ENCODE data around the gene AMIGO1.
"Not testable (repeated sequence)": the region's sequence is repeated elsewhere in the genome, so short reads cannot be mapped to it uniquely, and the experiment has no call there.

Gene AMIGO1

DNA sequence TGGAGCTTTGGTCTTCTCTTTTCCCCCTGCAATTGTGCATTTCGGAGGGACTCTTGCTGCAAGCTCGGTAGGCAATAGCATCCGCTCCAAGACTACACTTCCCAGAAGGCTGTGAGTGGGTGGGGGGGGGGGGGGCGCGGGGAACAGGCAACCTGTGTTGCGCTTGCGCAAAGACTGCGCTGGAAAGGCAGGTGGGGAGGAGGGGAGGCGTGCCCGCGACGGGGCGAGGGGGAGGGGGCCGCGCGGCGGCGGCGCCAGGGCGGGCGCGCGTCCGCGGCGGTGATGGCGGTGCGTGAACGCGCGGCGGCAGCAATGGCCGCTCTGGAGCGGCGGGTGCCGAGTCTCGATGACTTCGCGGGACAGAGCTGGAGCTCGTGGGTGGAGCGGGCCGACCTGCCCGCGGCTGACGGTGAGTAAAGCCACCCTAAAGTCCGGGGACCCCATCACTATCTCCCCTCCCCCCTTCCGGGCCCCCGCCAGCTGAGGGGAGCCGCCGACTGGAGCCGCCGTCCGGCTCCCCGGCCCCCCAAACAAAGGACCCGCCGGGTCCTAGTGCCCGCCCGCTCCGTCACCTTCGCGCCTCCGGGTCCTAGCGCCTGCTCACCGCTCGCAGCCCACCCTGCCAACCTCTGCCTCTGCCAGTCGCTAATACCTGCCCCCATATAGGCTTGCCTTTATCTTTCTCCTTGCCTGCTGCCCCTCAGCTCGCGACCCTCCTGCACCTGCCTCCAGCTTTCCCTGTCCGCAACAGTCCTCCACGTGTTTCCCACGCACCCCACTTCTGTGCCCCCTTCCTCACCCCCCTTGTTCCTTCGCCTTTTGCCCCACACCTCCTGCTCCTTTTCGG, 25.6 kb downstream of the AMIGO1 start, which contains the start of gene ATXN7L2:
Gene ATXN7L2 (plus strand): TSS at position 234 of the 847 bp plus-strand sequence. CDS start 49 bp downstream, at position 283.
- peak; percentile 95 for DNase-seq (ENCODE audit: low spot score)

DNA sequence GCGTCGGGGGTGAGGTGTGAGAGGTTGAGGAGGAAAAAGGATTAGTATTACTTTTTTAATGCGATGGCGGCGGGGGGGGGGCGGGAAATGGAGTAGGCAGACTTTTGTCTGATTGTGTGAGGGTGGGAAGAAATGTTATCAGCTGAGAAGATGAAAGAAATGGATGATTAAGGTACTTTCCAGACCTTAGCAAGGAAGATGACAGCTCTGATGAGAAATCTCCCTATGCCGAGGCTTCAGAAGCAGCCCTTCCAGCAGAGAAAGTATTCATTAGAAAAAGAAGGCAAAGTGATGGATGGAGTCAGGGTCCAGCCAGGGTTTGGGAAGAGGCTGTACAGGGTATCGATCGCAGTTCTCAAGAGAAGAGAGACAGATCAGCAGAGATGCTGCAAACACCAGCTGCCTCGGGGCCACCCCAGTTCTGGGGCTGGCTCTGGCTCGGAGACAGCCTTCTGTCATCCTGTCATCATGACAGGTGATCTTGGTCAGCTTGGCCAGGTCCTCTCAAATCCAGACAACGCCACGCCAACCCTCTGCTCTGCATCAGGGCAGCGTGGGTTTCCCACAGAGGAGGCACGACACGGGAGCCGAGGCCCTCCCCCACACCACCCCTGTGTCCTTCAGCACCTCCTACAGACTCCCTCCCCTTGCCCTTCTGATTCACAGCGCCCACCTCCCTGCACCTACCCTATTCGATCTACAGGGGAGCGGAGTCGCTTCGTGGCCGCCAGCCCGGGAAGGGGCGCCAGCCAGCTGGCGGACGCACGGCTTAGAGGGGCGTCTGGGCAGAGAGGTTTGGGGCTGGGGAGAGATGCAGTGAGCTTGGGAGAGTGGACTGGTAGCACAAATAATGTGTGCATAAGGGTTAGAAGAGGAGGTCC, 26.5 kb downstream of the AMIGO1 start:
- DNase-seq (ENCODE audit: low spot score) = peak; percentile 69

DNA sequence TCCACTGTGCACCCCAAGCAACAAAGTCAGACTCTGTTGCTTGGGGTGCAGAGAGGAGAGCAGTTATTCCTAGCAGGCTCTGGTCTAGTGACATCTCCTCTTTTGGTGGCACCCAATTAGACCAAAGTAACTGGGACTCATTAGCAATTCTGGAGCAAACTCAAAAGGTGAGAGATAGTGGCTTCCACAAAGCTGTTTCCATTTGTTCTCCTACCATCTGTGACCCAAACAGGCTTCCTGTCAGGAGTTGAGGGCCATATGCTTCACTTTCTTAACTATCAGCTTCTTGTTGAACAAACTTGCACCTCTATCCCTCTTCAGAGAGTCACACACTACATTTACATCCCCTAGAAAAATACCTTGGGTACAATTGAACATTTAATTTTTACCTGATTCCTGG, 27.3 kb downstream of the AMIGO1 start:
- no peak for DNase-seq (ENCODE audit: low spot score)

DNA sequence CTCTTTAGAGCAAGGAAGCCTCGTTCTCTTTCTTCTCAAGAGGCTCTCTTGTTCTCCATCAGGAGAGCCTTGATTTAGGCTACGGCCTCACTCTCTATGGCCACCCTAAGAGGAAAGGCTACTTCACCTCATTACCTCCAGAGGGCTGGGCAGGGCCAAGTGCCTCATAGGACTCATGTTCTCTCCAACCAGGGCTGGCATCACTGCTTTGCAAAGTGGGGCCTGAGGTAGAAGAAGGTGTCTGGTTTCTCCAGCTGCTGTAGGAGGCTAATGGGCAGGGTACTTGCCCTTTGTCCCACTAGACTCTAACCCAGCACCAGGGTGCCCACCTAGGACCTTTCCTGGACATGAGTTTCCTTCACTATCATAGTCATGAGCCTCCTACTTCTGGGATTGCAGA, 27.9 kb downstream of the AMIGO1 start:
- DNase-seq (ENCODE audit: low spot score) = no peak

DNA sequence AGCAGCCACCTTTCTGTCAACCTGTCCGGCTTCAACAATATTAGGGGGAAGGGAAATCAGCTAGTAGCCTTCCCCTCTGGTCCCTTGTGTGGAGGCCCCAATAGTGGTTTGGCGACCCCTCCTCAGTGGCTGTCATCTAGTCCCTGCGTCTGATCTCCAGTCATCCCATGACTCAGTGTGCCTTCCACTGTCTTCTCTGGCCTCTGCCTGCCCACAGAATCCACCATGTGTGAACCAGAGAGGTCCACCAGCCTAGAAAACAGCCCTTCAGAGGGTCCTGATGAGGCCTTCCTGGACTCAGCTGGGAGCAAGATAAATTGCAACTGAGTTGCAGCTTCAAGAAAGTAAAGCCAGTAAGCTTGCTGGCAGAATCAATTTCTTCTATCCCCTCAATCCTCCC, 29.6 kb downstream of the AMIGO1 start:
- DNase-seq (ENCODE audit: low spot score) = no peak

DNA sequence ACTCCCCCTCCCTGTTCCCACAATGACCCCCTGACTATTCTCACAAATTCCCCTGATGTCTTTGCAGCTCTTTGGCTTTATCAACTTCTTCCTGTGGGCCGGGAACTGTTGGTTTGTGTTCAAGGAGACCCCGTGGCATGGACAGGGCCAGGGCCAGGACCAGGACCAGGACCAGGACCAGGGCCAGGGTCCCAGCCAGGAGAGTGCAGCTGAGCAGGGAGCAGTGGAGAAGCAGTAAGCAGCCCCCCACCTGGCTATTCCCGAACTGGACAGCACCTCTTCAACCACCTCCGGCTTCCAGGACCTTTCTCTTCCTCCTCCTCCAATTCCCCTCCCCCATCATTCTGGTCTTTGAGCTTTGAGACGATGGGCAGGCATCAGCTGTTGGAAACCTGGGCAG, 30.2 kb downstream of the AMIGO1 start:
- DNase-seq (ENCODE audit: low spot score) = no peak

DNA sequence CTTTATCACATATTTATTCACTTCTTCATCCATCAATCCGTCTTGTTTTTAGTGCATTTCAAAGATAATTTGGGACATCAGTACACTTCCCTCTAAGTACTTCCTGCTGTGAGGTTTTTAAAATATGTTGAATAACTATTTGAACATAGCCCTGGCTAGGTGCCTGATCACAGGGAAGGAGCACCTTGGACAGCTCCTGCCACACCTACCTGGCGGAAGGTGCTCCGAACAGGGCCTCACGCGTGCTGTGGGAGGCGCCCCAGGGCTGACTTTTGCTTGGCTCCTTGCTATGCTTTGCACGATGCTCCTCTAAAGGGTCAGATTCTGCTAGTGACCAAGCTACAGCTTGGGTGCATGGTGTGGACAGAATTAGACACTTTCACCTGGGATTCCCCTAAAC, 30.7 kb downstream of the AMIGO1 start:
- DNase-seq (ENCODE audit: low spot score) = no peak

DNA sequence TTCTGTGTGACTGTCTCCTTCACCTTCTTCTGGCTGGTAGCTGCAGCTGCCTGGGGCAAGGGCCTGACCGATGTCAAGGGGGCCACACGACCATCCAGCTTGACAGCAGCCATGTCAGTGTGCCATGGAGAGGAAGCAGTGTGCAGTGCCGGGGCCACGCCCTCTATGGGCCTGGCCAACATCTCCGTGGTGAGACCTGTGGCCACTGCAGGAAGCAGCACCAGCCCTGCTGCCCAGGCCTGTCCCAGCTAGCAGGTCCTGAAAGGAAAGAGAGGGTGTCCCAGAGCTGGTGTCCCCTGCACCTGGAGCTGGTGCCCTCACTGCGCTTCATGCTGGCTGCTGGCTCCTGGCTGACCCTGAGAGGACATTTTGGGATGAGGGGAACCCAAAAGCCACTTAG, 31.7 kb downstream of the AMIGO1 start:
- DNase-seq (ENCODE audit: low spot score) = no peak

DNA sequence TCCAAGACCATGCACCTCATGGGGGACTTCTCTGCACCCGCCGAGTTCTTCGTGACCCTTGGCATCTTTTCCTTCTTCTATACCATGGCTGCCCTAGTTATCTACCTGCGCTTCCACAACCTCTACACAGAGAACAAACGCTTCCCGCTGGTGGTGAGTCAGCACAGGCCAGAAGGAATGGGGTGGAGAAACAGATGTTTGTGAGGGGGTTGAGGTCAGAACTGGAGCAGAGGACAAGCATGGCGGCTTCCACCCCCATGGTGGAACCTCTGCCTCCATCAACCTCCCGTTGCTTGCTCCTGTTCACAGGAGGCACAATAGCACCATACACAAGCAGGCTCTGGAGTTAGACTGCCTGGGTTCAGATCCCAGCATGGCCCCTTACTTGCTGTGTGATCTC, 32.7 kb downstream of the AMIGO1 start:
- DNase-seq (ENCODE audit: low spot score) = no peak

DNA sequence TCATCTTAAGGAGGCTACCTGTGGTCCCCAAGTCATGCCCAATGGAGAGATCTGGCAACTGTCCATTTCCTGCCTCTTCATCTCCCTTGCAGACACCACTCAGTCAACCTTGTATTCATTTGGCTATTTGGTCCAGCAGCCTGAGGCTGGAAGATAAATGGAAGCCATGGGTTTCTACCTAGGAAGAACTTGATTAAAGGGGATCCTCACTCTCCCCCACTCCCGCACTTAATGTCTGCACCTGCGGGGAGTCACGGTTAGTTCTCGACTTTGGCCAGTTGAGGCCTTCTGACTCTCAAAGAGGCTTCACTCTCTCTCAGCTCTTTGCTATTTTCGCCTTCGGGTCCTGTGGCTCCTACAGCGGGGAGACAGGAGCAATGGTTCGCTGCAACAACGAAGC, 34.3 kb downstream of the AMIGO1 start:
- DNase-seq (ENCODE audit: low spot score) = no peak

DNA sequence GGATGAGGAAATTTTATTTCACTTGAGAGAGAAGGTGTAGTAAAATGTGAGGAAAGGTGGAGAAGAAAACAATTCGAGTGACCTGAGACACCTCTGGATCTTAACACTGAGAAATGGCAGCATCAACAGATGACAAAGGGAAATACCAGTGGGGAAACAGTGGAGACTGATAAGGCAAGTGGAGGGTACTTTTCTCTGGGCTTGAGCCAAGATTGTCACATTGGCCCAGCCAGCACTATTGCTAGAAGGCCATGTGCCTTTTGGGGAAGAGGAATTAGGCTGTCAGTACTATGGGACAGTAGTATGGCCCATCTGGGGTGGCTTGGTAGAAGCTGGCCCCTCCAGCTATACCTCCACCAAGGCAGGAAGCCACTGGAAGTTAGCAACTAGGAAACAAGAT, 34.8 kb downstream of the AMIGO1 start:
- DNase-seq (ENCODE audit: low spot score) = no peak

DNA sequence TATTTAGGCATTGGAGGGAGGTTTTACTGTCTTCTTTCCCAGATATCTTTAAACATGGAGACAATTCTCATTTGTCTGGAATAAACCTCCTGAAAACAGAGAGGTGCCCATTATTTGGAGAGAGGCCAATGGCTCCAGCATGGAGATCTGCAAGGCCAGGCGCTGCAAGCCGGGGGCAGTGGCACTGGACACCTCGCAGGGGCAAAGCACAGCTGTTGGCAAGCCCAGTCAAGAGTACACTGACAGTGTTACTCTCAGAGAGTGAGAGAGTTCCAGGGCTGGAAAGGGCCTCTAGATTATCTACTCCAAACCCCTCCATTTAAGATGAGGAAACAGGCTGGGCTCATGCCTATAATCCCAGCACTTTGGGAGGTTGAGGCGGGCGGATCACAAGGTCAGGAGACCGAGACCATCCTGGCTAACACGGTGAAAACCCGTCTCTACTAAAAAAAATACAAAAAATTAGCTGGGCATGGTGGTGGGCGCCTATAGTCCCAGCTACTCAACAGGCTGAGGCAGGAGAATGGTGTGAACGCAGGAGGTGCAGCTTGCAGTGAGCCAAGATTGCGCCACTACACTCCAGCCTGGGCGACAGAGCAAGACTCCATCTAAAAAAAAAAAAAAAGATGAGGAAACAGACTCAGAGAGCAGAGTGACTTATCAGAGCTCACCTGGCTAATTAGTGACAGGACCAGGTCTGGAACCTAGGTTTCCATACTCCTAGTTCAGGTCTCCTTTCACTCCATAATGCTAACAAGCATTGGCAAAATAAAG, 36.1 kb downstream of the AMIGO1 start:
- not testable (repeated sequence) for DNase-seq (ENCODE audit: low spot score)

DNA sequence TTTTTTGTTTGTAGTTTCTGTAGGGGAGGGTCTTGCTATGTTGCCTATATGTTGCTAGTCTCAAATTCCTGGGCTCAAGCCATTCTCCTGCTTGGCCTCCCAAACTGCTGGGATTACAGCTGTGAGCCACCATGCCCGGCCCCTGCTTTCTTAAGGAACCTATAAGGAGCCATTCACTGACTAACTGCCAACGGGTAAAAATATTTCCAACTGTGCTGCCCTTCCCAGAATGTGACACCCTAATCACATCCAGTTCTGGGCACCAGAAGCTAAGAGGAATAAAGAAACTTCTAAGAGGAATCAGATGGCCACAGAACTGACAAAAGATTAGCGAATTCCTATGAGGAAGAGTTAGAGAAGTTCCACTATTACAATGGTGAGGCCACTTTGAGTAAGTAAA, 36.7 kb downstream of the AMIGO1 start:
- DNase-seq (ENCODE audit: low spot score) = no peak

DNA sequence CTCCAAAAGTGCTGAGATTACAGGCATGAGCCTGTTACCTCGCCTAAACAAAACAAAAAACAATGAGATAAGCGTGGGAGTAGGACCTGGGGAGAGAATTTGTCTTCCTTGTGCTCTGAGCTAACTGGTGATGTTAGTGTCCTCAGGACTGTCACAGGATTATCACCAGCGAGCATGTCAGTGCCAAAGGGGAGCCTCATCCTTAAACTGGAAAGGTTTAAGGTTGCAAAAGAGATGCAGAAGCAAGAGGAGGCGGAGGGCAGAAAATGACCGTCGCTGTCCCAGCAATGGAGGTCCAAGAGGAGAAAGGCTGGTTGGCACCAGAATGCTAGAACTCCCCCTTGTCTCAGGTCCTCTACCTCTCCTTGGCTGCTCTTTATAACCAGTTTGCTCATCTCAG, 39.3 kb downstream of the AMIGO1 start:
- no peak for DNase-seq (ENCODE audit: low spot score)

DNA sequence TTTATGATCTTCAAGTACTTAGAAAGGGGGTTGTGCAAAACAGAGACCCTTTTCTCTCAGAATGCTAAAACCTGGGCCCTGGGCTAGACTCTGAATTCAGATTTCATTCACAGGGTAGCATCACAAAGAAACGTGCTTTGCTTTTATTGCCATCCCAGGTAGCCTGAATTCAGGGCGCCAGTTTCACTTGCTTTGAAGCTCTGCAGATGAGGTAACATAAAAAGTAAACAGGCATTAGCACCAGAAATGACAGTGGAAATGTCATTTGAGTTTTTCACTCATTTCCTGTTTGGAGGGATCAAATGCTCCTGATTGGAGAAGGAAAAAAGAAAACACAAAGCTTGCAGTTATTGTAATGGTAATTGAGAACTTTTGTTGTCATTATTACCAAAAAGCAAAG, 40.6 kb downstream of the AMIGO1 start:
- DNase-seq (ENCODE audit: low spot score) = no peak

DNA sequence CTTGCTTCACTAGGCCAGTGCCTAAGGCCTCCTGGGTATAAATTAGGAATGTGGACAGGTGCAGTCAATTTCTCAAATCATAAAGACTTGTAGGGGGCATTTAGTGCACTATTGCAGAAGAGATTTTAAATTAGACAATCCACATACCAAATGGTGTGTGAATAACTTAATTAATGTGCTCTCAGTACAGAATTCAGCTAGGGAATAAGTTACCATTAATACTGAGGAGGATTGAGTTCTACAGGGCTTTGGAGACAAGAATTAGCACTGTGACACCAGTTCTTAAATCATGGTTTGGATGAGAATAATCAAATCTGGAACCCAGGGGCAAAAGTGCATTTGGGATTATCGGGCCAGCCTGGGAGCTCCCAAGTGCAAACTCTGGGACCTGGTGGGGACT, 41.5 kb downstream of the AMIGO1 start:
- no peak for DNase-seq (ENCODE audit: low spot score)

DNA sequence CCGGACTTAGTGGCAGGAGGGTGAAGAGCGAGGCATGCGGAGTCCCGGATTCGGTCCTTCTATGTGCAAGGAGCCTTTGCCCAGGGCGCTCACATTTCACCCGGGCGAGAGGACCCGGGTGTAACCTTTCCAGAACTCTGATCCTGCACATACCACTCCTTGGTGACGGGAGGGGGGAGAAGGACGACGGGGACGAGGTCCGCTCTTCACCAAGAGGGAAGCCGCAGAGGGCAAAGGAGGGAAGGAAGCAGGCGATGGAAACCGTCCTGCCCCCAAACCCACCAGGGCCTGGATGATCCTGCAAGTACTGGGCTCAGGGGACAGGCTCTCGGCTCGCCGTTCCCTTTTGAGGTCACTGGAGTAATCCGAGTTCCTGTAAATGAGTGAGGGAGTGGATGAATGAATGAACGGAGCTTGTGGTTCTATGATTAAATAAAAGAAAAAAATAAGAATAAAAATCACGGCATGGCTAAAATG, 42.2 kb downstream of the AMIGO1 start:
- no peak for DNase-seq (ENCODE audit: low spot score)

DNA sequence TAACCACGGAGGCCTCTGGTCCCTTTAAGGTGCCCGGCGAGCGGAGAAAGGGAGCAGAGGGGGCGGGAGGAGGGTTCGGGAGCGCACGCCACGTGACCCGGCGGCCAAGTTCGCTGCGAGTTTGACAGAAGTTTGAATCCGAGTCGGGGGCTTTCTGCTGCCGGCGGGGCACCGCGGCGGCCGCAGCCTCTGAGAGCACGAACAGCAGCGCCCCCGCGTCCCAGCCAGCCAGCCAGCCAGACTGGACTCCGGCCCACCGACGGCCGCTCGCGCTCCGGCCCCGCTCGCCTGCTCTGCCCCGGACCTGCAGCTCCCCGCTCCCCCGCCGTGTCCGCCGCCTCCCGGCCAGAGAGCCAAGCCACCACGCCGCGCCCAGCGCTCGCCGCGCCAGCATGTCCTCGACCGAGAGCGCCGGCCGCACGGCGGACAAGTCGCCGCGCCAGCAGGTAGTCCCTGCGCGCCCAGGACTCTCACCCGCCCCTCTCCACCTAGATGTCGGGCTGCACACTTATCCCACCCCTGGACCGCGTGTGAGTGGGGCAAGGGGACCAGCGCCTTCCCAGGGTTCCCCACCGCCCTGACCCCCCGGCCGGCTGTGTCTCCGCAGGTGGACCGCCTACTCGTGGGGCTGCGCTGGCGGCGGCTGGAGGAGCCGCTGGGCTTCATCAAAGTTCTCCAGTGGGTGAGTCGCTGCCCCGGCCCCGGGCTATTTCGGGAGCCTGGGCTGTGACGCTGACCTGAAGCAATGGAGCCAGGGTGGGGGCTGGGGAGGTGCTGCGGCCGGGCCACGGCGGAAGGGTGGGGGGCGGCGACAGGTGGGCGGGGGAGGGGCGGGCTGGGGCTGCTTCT, 42.9 kb downstream of the AMIGO1 start, which contains the start of gene SYPL2:
Gene SYPL2 (plus strand): TSS at position 95 of the 849 bp plus-strand sequence. CDS start 298 bp downstream, at position 393.
- DNase-seq (ENCODE audit: low spot score) = peak; percentile 47

DNA sequence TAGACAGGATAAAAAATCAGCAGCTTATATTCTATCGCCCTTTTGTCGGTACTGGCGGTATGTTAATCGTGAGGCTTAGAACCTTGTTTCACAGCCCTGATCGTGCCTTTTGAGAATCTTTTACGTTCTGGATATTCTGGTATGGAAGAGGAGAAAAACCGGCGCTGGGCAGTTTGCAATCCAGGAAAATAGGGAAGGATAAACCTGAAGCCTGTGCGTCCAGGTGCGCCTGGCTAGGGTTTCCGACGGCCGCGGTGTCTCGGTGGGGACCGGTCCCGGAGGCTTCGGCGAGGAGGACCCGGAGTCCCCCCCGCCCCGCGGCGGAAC, 43.4 kb downstream of the AMIGO1 start:
- DNase-seq (ENCODE audit: low spot score) = no peak

DNA sequence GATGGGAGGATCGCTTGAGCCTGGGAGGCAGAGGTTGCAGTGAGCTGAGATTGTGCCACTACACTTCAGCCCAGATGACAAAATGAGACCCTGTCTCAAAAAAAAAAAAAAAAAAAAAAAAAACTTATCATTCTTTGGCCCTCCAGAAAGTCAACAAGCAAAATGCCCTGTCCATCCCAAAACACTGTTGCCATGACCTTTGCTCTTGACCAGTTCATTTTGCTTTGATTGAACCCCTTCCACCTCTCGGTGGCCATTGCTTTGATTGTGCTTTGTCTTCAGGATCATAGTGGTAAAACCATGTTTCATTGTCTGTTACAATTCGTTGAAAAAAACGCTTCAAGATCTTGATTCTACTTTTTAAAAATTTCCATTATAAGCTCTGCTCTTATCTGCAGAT, 51.7 kb downstream of the AMIGO1 start:
- DNase-seq (ENCODE audit: low spot score) = no peak

DNA sequence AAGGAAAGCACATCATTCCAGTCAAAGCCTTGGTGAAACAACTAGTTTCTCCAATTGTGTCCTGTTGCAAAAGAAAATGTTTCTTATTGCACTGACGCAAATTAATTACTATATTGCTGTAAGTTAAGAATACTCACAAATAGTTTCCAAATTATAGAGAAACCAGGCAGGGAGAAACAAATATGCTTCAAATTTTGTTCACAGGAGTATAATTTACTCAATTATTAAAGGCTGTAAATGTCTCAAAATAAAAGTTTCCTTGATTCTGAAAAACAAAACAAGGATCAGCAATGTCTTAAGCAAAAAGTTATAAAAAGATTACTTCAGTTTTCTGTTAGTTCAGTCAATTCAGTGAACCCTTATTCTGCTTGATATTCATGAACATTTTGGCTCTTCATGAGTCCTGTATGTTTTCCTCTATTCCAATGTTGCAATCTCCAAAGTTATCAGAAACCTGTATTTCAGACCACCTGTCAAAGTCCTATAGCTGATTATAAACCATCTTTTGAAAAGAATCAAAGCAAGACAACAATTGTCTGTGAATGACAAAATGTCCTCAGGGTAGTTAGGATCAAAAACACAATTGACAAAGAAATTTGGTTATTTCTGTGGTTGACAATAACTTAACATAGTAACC, 54.9 kb downstream of the AMIGO1 start:
- no peak for DNase-seq (ENCODE audit: low spot score)
